Astrocyte (in vitro differentiated cells and primary cell): ENCODE measurements around the gene ROR1.
"Not testable (repeated sequence)": the region's sequence is repeated elsewhere in the genome, so short reads cannot be mapped to it uniquely, and the experiment has no call there.

Experiments
- EZH2 ChIP-seq: IDR thresholded peaks from 2 replicates; pipeline ENCODE4 v1.6.1; 2012; ENCODE audit warnings: mild to moderate bottlenecking, low read length, inconsistent platforms; ENCODE audit not compliant: insufficient read depth
- TF ChIP-seq, protein P1 (sequence below): IDR thresholded peaks from 2 replicates; pipeline ENCODE4 v1.5.1; 2011; ENCODE audit warnings: low read depth, mild to moderate bottlenecking, inconsistent platforms, low read length, moderate library complexity; ENCODE audit not compliant: insufficient read depth

DNA sequence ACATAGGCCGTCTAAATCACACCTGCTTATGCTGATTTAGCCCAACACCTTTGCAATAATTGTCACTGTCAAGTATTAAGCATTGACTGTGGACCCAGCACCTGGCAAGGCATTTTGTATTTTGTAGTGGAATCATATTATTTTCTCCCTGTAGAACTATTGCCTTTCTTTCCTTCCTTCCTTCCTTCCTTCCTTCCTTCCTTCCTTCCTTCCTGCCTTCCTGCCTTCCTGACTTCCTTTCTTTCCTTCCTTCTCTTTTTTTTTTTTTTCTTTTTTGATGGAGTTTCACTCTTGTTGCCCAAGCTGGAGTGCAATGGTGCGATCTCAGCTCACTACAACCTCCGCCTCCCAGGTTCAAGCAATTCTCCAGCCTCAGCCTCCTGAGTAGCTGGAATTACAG lies 13.5 kb downstream of the ROR1 start:
- TF ChIP-seq, protein P1, sequence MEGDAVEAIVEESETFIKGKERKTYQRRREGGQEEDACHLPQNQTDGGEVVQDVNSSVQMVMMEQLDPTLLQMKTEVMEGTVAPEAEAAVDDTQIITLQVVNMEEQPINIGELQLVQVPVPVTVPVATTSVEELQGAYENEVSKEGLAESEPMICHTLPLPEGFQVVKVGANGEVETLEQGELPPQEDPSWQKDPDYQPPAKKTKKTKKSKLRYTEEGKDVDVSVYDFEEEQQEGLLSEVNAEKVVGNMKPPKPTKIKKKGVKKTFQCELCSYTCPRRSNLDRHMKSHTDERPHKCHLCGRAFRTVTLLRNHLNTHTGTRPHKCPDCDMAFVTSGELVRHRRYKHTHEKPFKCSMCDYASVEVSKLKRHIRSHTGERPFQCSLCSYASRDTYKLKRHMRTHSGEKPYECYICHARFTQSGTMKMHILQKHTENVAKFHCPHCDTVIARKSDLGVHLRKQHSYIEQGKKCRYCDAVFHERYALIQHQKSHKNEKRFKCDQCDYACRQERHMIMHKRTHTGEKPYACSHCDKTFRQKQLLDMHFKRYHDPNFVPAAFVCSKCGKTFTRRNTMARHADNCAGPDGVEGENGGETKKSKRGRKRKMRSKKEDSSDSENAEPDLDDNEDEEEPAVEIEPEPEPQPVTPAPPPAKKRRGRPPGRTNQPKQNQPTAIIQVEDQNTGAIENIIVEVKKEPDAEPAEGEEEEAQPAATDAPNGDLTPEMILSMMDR = not testable (repeated sequence)
- not testable (repeated sequence) for TF ChIP-seq EZH2
